IPS-18c (cell line): ENCODE results near the gene MAP2K2.

Source experiments
- H3K4me3 ChIP-seq: 2 replicates; pipeline ENCODE4 v1.7.0; 2013; ENCODE audit warnings: low read depth, mild to moderate bottlenecking, low read length, moderate library complexity; ENCODE audit not compliant: insufficient read depth
- H3K9me3 ChIP-seq: one replicate; pipeline ENCODE4 v1.6.1; 2013; ENCODE audit warnings: mild to moderate bottlenecking, low read length, moderate library complexity; ENCODE audit not compliant: control insufficient read depth, insufficient read depth

MAP2K2 gene

DNA sequence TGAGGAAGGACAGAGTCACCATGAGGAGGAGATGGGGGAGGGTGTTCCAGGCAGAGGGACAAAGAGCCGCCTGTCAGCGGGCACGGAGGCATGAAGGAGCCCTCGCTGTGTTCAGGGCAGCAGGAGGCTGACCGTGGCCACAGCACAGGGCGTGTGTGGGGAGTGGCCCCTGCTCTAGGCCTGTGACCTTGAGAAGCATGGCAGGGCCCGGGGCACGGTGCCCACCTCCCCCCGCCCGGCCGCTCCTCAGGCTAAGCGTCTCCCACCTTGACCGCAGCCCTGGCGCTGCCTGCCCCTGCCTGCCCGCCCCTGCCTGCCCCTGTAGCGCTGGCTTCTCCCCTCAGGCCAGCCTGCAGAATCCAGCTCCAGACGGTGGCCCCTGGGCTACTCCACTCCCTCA, 11.6 kb downstream of the MAP2K2 start:
- H3K4me3 ChIP-seq = no peak overlapping the region
- peaks cover 2% of the 10 kb centered on the region for H3K9me3 ChIP-seq

DNA sequence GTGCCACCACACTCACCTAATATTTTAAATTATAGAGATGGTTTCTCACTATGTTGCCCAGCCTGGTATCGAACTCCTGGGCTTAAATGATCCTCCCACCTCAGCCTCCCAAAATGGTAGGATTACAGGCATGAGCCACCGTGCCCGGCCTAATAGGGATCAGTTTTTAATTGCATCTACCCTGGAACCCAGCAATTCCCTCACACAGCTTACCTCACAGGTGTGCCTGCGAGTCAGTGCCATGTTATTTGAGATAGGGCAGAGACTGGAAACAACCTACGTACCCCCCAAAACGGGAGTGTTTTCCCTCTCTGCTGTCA, 14.3 kb downstream of the MAP2K2 start:
- H3K4me3 ChIP-seq = no peak overlapping the region

DNA sequence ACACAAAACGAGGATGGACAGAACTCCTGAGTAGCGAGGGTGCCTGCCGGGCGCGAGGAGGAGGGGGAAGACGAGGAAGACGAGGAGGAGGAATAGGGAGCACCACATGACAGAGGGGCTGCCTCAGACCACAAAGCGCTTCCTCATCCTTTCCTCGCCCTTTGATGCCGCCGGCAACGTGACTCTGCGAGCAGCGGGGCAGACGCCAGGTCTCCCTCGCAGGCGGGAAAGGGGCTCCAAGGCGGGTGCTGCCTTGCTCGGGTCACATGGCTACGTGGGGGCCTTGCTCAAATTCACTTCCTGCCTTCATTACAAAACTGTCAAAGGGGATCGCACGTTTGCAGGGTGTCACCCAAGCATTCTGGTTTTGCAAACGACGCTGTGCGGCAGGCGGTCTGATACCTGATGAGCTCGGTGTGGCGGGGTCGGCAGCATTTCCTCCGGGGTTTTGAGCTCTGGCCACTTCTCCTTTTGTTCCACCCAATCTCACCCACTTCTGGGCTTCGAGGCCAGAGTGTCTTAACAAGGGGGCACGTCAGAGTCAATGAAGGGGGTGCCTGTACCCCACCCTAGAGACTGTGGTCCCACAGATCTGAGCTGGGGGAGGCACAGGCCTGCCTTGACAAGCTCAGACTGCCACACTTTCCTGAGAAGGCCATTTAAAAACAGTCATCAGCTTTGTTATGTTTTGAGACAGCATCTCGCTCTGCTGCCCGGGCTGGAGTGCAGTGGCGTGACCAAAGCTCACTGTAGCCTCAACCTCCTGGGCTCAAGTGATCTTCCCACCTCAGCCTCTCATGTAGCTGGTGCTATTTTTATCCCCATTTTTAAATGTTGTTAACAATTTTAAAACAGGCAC, 14.9 kb downstream of the MAP2K2 start:
- Histone ChIP-seq H3K9me3 (peaks cover 6% of the 10 kb centered on the region), H3K4me3 (no peak overlapping the region)

More for the DNA sequence above, 14.3 kb downstream of the MAP2K2 start:
- H3K9me3 ChIP-seq = peaks cover 6% of the 10 kb centered on the region

DNA sequence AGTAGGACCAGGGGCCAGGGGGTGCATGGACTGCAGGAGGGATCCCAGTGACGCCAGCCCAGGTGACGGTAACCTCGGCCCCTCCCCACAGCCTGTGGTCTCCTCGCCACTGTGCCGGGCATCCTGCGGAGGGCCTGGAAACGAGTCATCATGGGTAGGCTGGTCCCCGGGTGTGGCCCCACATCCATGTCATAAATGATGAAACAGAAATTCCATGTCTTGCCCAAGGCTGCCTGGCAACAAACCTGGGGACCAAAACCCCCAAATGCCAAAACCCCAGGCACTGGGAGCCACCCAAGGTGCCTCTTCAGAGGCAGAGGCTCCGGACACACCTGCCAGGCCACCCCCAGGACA, 20.9 kb downstream of the MAP2K2 start:
- no peak overlapping the region for H3K4me3 ChIP-seq
- peaks cover 4% of the 10 kb centered on the region for H3K9me3 ChIP-seq

DNA sequence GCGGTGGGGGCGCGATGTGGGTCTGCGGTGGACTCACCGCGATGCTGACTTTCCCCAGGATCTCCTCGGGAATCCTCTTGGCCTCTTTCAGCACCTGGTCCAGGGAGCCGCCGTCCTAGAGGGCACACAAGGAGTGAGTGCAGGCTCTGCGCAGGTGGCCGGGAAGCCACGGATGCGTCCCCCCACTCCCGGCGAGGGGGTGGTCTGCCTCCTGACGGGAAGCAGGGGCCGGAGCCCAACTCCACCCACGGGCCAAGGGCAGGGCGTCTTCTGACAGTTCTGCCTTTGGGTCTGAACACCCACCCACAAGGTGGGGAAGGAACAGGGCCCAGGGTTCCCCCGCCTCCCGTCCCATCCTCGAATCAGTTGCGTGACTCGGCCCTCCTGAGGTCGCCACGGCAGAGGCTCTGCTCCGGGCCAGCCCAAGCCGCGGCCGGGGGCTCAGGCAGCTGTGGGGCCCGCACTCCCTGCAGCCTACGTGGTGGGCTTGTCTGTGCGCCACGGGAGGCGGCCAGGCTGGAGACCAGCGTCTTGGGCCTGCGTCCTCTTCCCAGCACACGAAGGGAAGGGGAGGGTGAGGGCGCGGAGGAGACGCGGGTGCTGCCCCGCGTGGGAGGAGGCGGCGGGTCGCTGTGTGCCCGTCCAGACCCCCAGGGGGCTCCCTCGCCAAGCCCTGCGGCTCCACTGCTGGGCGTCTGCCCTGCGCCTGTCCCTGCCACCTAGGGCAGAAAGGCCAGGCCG, 21.4 kb downstream of the MAP2K2 start:
- Histone ChIP-seq H3K4me3 (no peak overlapping the region), H3K9me3 (peaks cover 4% of the 10 kb centered on the region)

DNA sequence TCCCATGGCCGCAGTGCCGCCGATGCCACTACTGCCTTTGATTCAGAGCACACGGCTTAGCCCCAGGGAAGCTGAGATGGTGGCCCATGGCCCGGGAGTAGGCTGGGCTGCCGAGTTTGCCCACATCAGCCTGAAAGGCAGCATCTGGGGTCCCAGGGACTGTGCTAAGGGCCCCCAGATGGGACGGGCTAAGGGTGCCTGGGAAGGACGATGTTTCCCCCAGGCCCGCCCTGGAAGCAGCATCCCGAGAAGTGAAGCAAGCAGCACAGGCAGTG, 22.5 kb downstream of the MAP2K2 start:
- Histone ChIP-seq H3K4me3 (no peak overlapping the region), H3K9me3 (peaks cover 4% of the 10 kb centered on the region)

DNA sequence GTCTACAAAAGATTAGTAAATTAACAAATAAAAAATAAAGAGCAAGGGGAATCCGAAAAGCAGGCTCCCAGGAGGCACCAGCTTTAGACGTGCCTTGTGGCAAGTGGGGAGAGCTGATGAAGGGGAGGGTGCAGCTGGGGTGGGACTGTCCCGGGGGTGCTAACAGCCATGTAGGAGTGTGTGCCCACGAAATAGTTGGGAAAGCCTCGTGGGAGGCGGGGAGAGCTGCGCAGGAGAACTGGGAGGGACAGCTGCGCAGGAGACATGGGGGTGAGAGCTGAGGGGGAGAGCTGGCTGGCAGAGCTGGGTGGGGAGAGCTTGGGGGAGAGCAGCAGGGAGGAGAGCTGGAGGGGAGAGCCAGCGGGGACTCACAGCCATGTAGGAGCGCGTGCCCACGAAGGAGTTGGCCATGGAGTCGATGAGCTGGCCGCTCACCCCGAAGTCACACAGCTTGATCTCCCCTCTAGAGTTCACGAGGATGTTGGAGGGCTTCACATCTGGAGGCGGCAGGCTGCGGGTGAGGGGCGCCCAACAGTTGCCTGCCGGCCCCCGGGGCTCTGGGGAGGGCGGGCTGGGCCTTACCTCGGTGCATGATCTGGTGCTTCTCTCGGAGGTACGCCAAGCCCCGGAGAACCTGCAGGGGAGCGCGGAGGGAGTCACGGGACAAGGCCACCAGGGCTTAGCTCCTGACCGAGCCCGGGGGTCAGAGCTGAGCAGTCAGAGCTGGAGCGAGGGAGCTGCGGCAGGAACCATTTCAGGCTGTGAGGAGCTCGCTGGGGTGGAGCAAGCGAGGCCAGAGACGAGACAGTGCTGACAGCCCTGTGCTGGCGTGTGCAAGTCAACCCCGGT, 23.1 kb downstream of the MAP2K2 start:
- peaks cover 4% of the 10 kb centered on the region for H3K9me3 ChIP-seq
- no peak overlapping the region for H3K4me3 ChIP-seq

DNA sequence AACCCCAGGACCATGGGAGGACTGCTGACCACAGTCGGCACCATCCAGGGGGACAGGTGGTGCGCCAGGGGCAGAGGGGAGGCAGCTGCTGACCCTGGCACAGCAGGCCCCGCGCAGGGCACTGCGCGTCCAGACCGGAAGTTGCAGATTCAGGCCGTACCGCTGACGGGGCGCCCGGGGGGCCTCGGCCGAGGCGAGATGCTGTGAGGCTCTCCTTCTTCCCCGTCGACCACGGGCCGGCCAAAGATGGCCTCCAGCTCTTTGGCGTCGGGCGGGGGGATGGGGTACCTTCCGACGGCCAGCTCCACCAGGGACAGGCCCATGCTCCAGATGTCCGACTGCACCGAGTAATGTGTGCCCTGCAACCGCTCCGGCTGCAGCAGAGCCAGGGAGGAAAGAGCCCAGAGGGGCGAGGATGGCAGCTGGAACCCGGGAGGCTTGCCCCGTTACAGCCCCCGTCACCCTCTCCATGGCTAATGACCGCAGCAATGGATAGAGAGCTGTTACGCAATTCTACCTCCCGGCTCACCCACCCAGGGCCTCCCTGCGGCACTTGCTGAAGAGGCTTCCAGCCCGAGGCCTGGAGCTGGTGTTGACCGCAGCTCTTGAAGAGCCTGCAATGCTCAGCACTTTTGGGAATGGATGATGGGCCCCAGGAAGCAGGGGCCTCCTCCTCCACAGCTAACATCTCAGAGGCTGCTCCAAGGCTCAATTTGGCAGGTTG, 24.7 kb downstream of the MAP2K2 start:
- Histone ChIP-seq H3K4me3 (no peak overlapping the region), H3K9me3 (no peaks in the 10 kb centered on the region)

DNA sequence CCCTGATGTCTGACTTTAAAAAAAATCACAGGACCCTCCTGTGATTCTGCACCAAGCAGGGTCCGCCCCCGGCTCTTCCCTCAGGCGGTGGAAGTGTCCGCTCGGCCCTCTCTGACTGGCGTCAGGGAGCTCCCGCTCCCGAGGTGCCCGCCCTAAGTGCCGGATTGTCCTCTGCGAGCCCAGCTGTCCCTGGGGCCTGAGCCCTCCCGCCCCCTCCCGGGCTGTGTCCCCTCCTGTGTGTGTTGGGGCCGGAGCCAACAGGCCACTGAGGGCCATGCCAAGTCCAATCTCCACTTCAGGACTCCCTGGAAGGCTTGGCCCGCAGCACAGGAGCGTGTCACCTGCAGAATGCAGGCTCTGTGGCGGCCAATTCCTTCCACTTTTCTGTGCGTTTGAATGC, 25.4 kb downstream of the MAP2K2 start:
- Histone ChIP-seq H3K4me3 (no peak overlapping the region), H3K9me3 (no peaks in the 10 kb centered on the region)

DNA sequence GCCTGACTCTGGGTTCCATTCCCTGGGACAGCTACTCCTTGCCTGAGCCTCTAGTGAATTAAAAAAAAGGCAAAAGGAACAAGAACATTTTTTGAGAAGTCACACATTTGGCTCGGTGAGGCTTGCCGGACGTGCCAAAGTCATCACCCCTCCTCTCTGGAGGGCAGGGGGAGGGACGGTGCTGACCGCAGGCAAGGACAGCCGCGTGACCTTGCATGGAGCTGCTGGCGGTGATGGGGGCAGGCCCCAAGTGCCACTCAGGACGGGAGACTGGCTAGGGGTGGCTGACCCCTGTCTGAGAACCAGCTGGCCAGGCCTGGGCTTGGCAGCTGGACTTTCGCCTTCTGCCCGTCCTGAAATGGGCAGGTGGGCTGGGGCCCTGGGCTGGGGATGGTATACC, 26.4 kb downstream of the MAP2K2 start:
- Histone ChIP-seq H3K9me3 (no peaks in the 10 kb centered on the region), H3K4me3 (no peak overlapping the region)

DNA sequence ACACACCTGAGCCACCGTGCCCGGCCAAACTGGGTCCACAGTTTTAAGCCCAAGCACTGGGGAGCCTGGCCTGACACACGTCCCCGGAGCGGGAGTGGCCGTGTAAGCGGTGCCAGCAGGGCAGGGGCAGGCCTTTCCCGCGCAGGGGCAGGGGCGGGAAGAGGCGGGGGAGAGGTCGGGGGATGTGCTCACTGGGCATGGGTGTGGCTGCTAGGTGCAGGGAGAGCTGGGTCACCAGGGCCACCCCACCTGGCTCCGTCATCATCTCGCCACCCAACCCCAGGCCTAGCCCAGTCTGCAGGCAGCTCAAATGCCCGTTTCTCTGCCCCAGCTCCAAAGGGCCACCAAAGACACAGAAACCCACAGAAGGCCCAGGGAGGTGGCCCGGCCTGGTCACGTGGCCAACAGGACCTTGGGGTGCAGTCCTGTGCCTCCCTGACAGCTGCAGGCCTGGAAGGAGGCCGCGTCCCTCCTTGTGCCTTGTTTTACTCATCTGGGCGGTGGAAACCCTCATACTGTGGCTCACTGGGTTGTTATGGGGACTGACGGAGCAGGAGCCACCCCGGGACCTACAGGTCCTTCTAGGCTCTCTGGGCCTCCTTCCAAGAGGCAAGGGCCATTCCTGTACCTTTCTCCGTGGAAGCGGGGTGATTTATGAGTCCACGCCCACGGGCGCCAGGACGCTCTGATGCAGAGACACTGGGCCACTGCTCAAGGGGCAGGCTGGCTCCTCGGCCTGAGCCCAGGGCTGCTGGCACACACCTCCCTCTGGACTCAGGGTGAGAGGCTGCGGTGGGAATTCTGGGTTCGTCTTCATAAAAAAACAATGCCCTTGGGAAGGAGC, 27.7 kb downstream of the MAP2K2 start:
- no peak overlapping the region for H3K4me3 ChIP-seq
- no peaks in the 10 kb centered on the region for H3K9me3 ChIP-seq

DNA sequence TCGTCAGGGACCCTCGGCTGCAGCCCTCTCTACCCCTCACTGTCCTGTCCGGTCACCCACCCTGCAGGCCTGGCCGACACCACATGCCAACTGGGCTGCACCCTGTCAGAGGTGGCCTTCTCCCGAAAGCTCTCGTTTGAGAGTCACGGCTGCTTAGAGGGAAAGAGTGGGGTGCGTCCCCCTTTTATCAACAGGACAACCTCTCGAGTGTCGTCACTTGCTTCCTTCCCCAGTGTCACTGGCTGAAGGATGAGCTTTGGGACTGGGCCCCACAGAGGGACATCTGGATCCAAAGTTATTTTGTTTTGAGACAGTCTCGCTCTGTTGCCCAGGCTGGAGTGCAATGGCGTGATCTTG, 28.5 kb downstream of the MAP2K2 start:
- H3K4me3 ChIP-seq = no peak overlapping the region
- H3K9me3 ChIP-seq = no peaks in the 10 kb centered on the region

DNA sequence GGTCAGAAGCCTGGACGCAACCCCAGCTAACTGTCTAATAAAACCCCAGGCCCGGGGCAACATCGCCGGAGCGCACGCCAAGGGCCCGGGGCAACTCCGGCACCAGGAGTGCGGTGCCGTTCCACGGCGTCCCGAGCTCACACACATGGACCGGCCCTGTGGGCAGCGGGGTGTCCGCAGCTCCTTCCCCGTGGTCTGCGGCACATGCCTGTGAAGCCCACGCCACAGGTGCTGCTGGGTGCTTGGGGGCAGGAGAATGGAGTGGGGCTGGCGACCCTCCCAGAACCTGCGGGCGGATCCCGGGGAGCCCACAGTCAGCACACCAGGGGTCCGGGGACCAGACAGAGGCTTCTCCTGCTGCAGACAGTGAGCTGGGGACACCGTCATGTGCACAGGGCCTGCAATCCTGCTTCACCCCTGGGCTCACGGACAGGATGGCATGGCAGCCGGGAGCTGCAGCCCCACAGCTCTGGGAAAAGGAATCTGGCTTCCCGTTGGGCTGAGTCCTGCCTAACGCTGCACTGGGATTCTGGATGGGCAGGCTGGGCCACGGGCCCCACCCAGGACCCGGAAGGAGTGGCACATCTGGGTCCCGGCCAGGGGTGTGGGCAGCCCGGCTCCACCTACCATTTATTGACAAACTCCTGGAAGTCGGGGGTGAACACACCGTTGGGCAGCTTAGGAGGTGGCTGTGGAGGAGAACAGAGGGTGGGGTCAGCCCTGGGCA, 29.0 kb downstream of the MAP2K2 start:
- H3K9me3 ChIP-seq = no peaks in the 10 kb centered on the region

DNA sequence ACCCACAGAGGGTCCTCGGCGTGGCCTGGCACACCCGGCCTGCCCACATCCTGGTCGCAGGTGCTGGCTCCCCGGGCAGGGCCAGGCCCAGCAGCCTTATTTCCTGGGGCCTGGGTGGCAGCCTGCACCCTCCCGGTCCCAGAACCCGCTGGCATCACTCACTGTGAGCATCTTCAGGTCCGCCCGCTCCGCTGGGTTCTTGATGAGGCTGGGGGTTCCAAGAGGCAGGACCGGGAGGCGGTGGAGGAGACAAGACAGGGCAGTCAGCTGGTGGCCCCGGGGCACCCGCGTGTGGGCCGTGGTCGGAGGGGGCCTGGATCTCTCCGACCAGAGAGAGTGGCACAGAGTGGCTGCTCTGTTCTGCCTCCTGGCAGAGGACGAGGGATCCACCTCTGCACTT, 29.6 kb downstream of the MAP2K2 start:
- H3K9me3 ChIP-seq = no peaks in the 10 kb centered on the region

More for the DNA sequence above, 29.0 kb downstream of the MAP2K2 start:
- H3K4me3 ChIP-seq = no peak overlapping the region

DNA sequence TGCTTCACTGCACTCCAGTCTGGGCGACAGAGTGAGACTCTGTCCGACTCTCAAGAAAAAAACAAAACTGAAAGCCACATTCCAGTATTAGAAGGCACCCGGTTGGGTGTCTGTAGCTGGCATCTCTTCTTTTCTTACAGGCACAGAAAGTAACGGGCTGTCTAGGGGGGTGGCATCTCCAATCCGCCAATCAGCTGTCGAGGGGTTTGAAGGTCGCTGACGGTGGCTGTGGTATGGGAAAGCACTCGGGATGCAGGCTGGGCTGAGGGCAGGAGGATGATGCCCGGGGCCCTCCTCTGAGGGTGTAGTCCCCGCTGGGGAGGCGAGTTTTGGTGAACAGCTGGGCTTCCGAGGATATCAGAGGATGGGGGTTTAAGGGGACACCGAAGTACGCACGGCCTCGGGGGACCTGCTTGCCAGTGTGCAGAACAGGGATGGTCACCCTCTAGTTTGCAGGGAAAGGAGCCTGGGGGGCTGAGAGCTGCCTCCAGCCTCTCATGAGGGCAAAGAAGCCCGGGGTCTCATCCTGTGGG, 30.2 kb downstream of the MAP2K2 start:
- no peaks in the 10 kb centered on the region for H3K9me3 ChIP-seq
- H3K4me3 ChIP-seq = no peak overlapping the region

More for the DNA sequence above, 29.6 kb downstream of the MAP2K2 start:
- H3K4me3 ChIP-seq = no peak overlapping the region
